Measurements from ENCODE around the gene CYBB. TPM values are rescaled to one million over a fixed set of nuclear protein-coding genes. Genes with fewer than 3 reads are reported as not detected.

Gene CYBB
- total RNA-seq, 1 experiment from 2014 or later: not detected

GRCh38 chrX:37809970-37810369 lies 30.1 kb downstream of the CYBB start:
- H3K27ac ChIP-seq: no peak overlapping the region
- no peaks in the 10 kb centered on the region for H3K4me1 ChIP-seq
- no peaks in the 10 kb centered on the region for H3K9me3 ChIP-seq (replicated peaks)
- H3K36me3 ChIP-seq: no peaks in the 10 kb centered on the region
- H3K4me3 ChIP-seq: no peak overlapping the region
- H3K27me3 ChIP-seq: no peaks in the 10 kb centered on the region
- DNase-seq: no peak

GRCh38 chrX:37812110-37812509 lies 32.3 kb downstream of the CYBB start:
- Histone ChIP-seq H3K4me3 (no peak overlapping the region), H3K27me3 (no peaks in the 10 kb centered on the region), H3K36me3 (no peaks in the 10 kb centered on the region), H3K9me3 (replicated peaks) (no peaks in the 10 kb centered on the region), H3K4me1 (no peaks in the 10 kb centered on the region), H3K27ac (no peak overlapping the region)
- no peak for DNase-seq

GRCh38 chrX:37813570-37813969 lies 33.7 kb downstream of the CYBB start:
- H3K27ac ChIP-seq: no peak overlapping the region
- no peaks in the 10 kb centered on the region for H3K36me3 ChIP-seq
- no peaks in the 10 kb centered on the region for H3K9me3 ChIP-seq (replicated peaks)
- no peak for DNase-seq
- H3K4me3 ChIP-seq: no peak overlapping the region
- no peaks in the 10 kb centered on the region for H3K27me3 ChIP-seq
- H3K4me1 ChIP-seq: no peaks in the 10 kb centered on the region

- Histone ChIP-seq H3K36me3 (no peaks in the 10 kb centered on the region), H3K27me3 (no peaks in the 10 kb centered on the region), H3K4me1 (no peaks in the 10 kb centered on the region), H3K9me3 (replicated peaks) (no peaks in the 10 kb centered on the region), H3K27ac (no peak overlapping the region), H3K4me3 (no peak overlapping the region)
- no peak for DNase-seq
These were observed 35.5 kb downstream of the CYBB start for GRCh38 chrX:37815366-37815765.

- no peaks in the 10 kb centered on the region for H3K9me3 ChIP-seq (replicated peaks)
These were observed 36.9 kb downstream of the CYBB start for GRCh38 chrX:37816766-37817165.

GRCh38 chrX:37817176-37817575 lies 37.3 kb downstream of the CYBB start:
- Histone ChIP-seq H3K4me3 (no peak overlapping the region), H3K27ac (no peak overlapping the region), H3K27me3 (no peaks in the 10 kb centered on the region), H3K4me1 (no peaks in the 10 kb centered on the region), H3K36me3 (no peaks in the 10 kb centered on the region), H3K9me3 (replicated peaks) (no peaks in the 10 kb centered on the region)
- no peak for DNase-seq

More at GRCh38 chrX:37816766-37817165, 36.9 kb downstream of the CYBB start:
- Histone ChIP-seq H3K27ac (no peak overlapping the region), H3K4me1 (no peaks in the 10 kb centered on the region), H3K27me3 (no peaks in the 10 kb centered on the region), H3K4me3 (no peak overlapping the region), H3K36me3 (no peaks in the 10 kb centered on the region)
- DNase-seq: no peak

- no peaks in the 10 kb centered on the region for H3K9me3 ChIP-seq (replicated peaks)
These were observed 37.7 kb downstream of the CYBB start for GRCh38 chrX:37817579-37817978.

GRCh38 chrX:37818031-37818430 lies 38.2 kb downstream of the CYBB start:
- DNase-seq: no peak
- Histone ChIP-seq H3K27me3 (no peaks in the 10 kb centered on the region), H3K4me1 (no peaks in the 10 kb centered on the region), H3K27ac (no peak overlapping the region), H3K4me3 (no peak overlapping the region), H3K9me3 (replicated peaks) (no peaks in the 10 kb centered on the region), H3K36me3 (no peaks in the 10 kb centered on the region)

More at GRCh38 chrX:37817579-37817978, 37.7 kb downstream of the CYBB start:
- H3K27ac ChIP-seq: no peak overlapping the region
- H3K4me3 ChIP-seq: no peak overlapping the region
- H3K4me1 ChIP-seq: no peaks in the 10 kb centered on the region
- no peaks in the 10 kb centered on the region for H3K36me3 ChIP-seq
- H3K27me3 ChIP-seq: no peaks in the 10 kb centered on the region
- DNase-seq: no peak

- Histone ChIP-seq H3K9me3 (replicated peaks) (no peaks in the 10 kb centered on the region), H3K27me3 (no peaks in the 10 kb centered on the region), H3K4me3 (no peak overlapping the region), H3K4me1 (no peaks in the 10 kb centered on the region), H3K36me3 (no peaks in the 10 kb centered on the region), H3K27ac (no peak overlapping the region)
- DNase-seq: no peak
These were observed 40.8 kb downstream of the CYBB start for GRCh38 chrX:37820646-37821045.

- no peaks in the 10 kb centered on the region for H3K36me3 ChIP-seq
- no peaks in the 10 kb centered on the region for H3K4me1 ChIP-seq
- H3K27me3 ChIP-seq: no peaks in the 10 kb centered on the region
- H3K9me3 ChIP-seq (replicated peaks): no peaks in the 10 kb centered on the region
- H3K27ac ChIP-seq: no peak overlapping the region
- H3K4me3 ChIP-seq: no peak overlapping the region
- no peak for DNase-seq
These were observed 44.8 kb downstream of the CYBB start for GRCh38 chrX:37824491-37825214.

GRCh38 chrX:37825215-37825842 lies 45.5 kb downstream of the CYBB start:
- Histone ChIP-seq H3K9me3 (replicated peaks) (no peaks in the 10 kb centered on the region), H3K27ac (no peak overlapping the region), H3K4me1 (no peaks in the 10 kb centered on the region), H3K27me3 (no peaks in the 10 kb centered on the region), H3K36me3 (no peaks in the 10 kb centered on the region), H3K4me3 (no peak overlapping the region)
- DNase-seq: peak in 1 of 2 experiments; percentile 32

- DNase-seq: no peak
- Histone ChIP-seq H3K4me3 (no peak overlapping the region), H3K27ac (no peak overlapping the region), H3K27me3 (no peaks in the 10 kb centered on the region), H3K4me1 (no peaks in the 10 kb centered on the region), H3K36me3 (no peaks in the 10 kb centered on the region), H3K9me3 (replicated peaks) (no peaks in the 10 kb centered on the region)
These were observed 49.9 kb downstream of the CYBB start for GRCh38 chrX:37829721-37830120.

GRCh38 chrX:37830371-37830770 lies 50.5 kb downstream of the CYBB start:
- H3K9me3 ChIP-seq (replicated peaks): no peaks in the 10 kb centered on the region
- no peak for DNase-seq
- H3K27ac ChIP-seq: no peak overlapping the region
- H3K4me1 ChIP-seq: no peaks in the 10 kb centered on the region
- no peaks in the 10 kb centered on the region for H3K36me3 ChIP-seq
- no peaks in the 10 kb centered on the region for H3K27me3 ChIP-seq
- H3K4me3 ChIP-seq: no peak overlapping the region

- no peak overlapping the region for H3K27ac ChIP-seq
- no peaks in the 10 kb centered on the region for H3K9me3 ChIP-seq (replicated peaks)
- no peaks in the 10 kb centered on the region for H3K4me1 ChIP-seq
- DNase-seq: no peak
- H3K27me3 ChIP-seq: no peaks in the 10 kb centered on the region
- H3K36me3 ChIP-seq: no peaks in the 10 kb centered on the region
- H3K4me3 ChIP-seq: no peak overlapping the region
These were observed 55.1 kb downstream of the CYBB start for GRCh38 chrX:37834937-37835336.

- H3K36me3 ChIP-seq: no peaks in the 10 kb centered on the region
- no peak overlapping the region for H3K4me3 ChIP-seq
- H3K27ac ChIP-seq: no peak overlapping the region
- H3K27me3 ChIP-seq: no peaks in the 10 kb centered on the region
- no peaks in the 10 kb centered on the region for H3K4me1 ChIP-seq
- DNase-seq: no peak
- no peaks in the 10 kb centered on the region for H3K9me3 ChIP-seq (replicated peaks)
These were observed 61.1 kb downstream of the CYBB start for GRCh38 chrX:37840931-37841330.

GRCh38 chrX:37844622-37845021 lies 64.8 kb downstream of the CYBB start:
- no peaks in the 10 kb centered on the region for H3K4me1 ChIP-seq
- H3K4me3 ChIP-seq: no peak overlapping the region
- no peaks in the 10 kb centered on the region for H3K27me3 ChIP-seq
- H3K27ac ChIP-seq: no peak overlapping the region
- no peaks in the 10 kb centered on the region for H3K9me3 ChIP-seq (replicated peaks)
- DNase-seq: no peak
- H3K36me3 ChIP-seq: no peaks in the 10 kb centered on the region
